IPS DF 4.7 (cell line): ENCODE data around the gene SREBF2.
A peak's percentile ranks its signal among the peaks of the same experiment; 100 is the strongest.
"Not testable (repeated sequence)": the region's sequence is repeated elsewhere in the genome, so short reads cannot be mapped to it uniquely, and the experiment has no call there.

Experiments used
- DNase-seq: peaks from one replicate; pipeline ENCODE4 v3.0.0-alpha.2; 2013; ENCODE audit warnings: low spot score; ENCODE audit errors: extremely low read depth

SREBF2 gene

GRCh38 chr22:41842996-41843970 is 10.4 kb downstream of the SREBF2 start:
- no peak for DNase-seq

- DNase-seq: no peak
Observed at GRCh38 chr22:41844036-41844435, 11.1 kb downstream of the SREBF2 start.

GRCh38 chr22:41844513-41844912 is 11.6 kb downstream of the SREBF2 start:
- no peak for DNase-seq

DNA sequence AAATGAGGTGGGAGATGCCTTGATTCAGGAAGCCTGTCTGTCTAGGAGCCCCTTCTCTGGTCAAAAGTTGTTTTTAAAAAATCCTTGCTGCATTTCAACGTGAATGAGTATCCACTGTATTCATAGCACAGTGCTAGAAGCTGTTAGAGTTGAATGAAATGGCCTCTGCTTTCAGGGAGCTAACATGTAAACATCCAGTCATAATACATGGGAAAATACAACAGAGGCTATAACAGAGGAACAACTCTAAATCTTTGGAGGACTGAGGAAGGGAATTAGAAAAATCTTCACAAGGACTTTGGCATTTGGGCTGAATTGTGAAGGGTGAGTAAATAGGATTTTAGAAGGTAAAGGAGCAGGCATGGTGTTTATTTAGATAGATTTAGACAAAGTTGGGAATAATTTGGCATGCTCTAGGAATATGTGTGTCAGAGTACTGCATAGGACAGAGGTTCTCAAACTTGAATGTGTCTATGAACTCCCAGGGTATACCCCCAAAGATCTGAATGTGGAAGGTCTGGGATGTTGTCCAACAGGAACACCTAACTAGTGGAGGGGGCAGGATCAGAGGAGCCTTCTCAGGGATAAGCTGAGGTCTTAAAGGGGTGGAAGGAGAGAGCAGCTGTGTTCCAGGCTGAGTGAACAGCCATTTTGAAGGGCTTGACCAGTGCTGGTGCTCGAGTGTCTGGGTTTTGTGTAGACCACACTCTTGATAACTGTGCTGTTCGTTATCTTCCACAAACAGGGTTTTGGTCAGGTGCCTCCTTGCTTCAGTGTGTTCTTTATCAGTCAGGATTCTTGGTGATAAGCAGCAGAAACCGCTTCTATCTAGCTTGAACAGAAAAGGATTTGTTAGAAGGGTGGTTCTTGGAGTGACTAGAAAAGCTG is 12.7 kb downstream of the SREBF2 start:
- no peak for DNase-seq

GRCh38 chr22:41846268-41846987 is 13.5 kb downstream of the SREBF2 start:
- no peak for DNase-seq

GRCh38 chr22:41847300-41847699 is 14.4 kb downstream of the SREBF2 start:
- DNase-seq: no peak

- DNase-seq: no peak
Observed at GRCh38 chr22:41848468-41848867, 15.6 kb downstream of the SREBF2 start.

DNA sequence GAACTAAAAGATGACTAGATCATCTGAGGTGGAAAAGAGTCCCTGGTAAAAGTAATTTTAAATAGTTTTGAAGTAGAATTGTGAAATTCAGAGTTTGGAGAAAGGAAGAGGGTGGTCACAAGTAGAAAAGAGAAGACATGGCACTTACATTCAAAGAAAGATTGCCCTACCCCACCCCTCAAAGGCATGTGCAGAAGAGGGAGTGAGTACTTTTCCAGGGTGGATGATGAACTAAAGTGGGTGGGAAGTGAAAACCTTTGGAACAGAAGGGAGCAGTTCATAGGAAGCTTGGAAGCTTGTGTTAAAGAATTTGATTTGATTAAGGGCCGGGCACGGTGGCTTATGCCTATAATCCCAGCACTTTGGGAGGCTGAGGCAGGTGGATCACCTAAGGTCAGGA is 23.6 kb downstream of the SREBF2 start:
- DNase-seq: no peak

DNA sequence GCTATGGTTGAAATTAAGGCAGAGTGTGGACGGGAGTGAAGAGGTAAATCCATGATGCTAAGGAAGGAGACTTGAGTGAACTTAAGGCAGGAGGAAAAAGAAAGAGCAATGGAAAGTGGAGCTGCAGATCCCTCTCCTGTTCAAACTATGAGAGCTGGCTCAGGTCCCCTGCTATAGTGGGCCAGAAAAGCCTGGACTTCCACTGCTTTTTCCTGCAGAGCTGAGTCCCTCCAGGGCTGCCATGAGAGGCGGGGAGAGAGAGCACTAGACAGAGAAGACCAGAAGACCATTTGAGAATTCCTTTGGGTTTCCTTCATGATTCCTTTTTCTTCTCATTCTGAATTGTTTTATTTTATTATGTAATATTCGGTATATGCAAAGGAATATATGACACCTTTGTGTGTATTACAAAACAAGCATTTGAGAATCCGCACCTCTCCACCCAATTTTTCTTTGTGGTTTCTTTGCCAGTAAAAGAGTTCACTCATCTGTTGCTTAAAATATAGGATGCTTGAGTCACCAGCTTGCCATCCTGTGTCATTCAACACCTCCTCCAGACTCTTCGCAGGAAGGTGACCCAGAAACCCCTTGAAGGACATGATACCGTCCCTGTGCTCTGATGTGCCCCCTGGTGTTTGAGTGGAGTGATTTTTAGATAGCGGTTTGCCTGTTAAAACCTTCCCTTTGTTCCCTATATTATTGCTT is 24.4 kb downstream of the SREBF2 start:
- peak; percentile 53 for DNase-seq

- no peak for DNase-seq
Observed at GRCh38 chr22:41857860-41858199, 24.9 kb downstream of the SREBF2 start.

DNA sequence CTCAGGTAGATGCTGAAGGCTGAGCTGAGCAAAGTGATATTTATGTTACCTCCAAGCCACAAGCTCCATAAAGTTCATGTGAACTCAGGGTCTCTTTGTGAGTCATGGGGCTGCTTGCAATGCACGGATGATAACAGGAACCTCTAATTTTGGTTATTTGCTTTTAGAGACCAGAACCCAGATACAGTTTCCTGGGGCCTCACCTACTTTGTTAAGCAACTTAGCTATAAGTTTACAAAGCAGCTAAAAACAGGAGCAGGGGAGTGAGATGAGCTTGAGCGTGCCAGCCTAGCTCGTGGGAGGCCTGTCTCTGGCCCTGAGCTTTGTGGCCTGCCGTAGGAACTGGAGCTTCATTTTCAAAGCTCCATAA is 29.2 kb downstream of the SREBF2 start:
- no peak for DNase-seq

- no peak for DNase-seq
Observed at GRCh38 chr22:41862530-41863266, 29.8 kb downstream of the SREBF2 start.

- DNase-seq: no peak
Observed at GRCh38 chr22:41863472-41863871, 30.6 kb downstream of the SREBF2 start.

DNA sequence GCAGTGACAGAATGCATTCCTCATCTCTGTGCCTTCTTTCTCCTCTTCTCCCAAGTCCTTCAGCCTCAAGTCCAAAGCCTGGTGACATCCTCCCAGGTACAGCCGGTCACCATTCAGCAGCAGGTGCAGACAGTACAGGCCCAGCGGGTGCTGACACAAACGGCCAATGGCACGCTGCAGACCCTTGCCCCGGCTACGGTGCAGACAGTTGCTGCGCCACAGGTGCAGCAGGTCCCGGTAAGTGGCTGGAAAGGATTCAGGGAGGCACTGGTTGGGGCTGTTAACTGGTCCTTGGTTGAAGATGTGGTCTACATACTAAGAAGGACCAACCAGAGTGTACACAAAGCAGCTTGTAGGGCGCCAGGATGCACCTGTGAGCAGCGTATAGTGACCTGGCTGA is 35.7 kb downstream of the SREBF2 start:
- DNase-seq: no peak

DNA sequence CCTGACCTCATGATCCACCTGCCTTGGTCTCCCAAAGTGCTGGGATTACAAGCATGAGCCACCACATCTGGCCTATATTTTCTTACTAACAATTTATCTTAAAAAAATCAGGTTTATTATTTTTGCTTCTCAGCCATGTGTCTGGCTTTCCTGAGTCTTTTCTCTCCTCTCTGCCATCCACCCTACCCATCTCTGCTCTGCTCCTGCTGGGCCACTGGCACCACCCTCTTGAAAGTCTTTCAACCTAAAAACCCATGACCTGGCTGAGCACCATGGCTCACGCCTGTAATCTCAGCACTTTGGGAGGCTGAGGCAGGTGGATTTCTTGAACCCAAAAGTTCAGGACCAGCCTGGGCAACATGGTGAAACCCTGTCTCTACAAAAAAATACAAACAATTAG is 37.2 kb downstream of the SREBF2 start:
- DNase-seq: not testable (repeated sequence)

DNA sequence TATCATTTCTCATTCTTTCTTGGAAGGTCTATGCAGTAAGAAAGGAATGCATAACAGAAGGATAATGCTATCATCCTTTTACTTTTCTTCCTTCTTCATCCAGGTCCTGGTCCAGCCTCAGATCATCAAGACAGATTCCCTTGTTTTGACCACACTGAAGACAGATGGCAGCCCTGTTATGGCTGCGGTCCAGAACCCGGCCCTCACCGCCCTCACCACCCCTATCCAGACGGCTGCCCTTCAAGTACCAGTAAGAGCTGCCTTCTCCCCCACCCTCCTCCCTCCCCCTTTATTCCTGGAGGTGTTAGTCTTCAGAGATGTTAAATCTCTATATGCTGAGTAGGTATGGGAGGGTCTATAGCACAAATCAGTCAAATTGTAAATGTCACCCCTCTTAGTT is 37.9 kb downstream of the SREBF2 start:
- DNase-seq: no peak

GRCh38 chr22:41873391-41873790 is 40.5 kb downstream of the SREBF2 start:
- DNase-seq: no peak

- DNase-seq: no peak
Observed at GRCh38 chr22:41874090-41874489, 41.2 kb downstream of the SREBF2 start.

DNA sequence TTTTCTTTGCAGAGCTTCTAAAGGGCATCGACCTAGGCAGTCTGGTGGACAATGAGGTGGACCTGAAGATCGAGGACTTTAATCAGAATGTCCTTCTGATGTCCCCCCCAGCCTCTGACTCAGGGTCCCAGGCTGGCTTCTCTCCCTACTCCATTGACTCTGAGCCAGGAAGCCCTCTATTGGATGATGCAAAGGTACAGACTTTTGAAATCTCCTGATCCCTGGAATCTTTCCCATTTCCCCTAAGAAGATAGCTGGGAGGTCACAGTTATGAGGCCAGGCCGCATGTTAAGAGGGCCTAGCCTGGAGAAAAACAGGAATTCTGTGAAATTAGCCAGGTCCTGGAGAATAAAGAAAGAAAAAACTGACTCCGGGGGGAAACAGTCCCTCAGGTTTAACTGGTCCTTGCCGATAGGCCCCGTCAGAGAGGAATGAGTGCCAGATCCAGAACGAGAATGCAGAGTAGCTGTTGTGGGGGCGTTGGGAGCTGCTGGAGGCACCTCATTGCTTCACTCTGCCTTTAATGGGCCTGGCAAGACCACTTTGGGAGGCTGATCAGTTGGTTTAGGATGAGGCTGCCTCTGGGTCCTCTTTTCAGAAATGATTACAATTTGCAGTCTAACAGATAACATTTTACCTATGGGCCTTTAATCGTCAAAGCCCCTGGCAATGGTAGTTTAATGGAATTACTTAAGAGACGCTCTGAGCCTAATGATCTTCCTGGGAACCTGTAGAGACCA is 42.8 kb downstream of the SREBF2 start:
- DNase-seq: no peak

- DNase-seq: no peak
Observed at GRCh38 chr22:41876275-41876674, 43.4 kb downstream of the SREBF2 start.
